Astrocyte (in vitro differentiated cells and primary cell): ENCODE results near the gene NDUFV1. TPM values are rescaled to one million over a fixed set of nuclear protein-coding genes. Genes with fewer than 3 reads are reported as not detected.

Experiments used
- DNase-seq: peaks from one replicate; pipeline ENCODE4 v3.0.0-alpha.2; 2010; ENCODE audit warnings: low read depth
- FAIRE-seq: peaks from 2 replicates; lab custom pipeline; 2011; peaks lifted over from hg19 to GRCh38; lab: Jason Lieb, UNC
- H2AFZ ChIP-seq: 2 replicates; pipeline ENCODE4 v1.6.0; 2012; ENCODE audit warnings: low read depth, low read length, inconsistent platforms
- H3K27ac ChIP-seq: 2 replicates; pipeline ENCODE4 v1.5.1; 2011; ENCODE audit warnings: low read depth, low read length, inconsistent platforms
- H3K27me3 ChIP-seq: 2 replicates; pipeline ENCODE4 v1.6.0; 2011; ENCODE audit warnings: low read length, inconsistent platforms; ENCODE audit not compliant: insufficient read depth
- H3K36me3 ChIP-seq: 2 replicates; pipeline ENCODE4 v1.5.1; 2011; ENCODE audit warnings: low read length, inconsistent platforms; ENCODE audit not compliant: insufficient read depth
- H3K4me1 ChIP-seq: 2 replicates; pipeline ENCODE4 v1.5.1; 2011; ENCODE audit warnings: low read length, inconsistent platforms; ENCODE audit not compliant: insufficient read depth
- H3K4me2 ChIP-seq: 2 replicates; pipeline ENCODE4 v1.6.0; 2012; ENCODE audit warnings: low read length, inconsistent platforms
- H3K4me3 ChIP-seq: 2 replicates; pipeline ENCODE4 v1.5.1; 2011; ENCODE audit warnings: low read depth, mild to moderate bottlenecking, low read length, inconsistent platforms; ENCODE audit not compliant: insufficient read depth
- H3K79me2 ChIP-seq: 2 replicates; pipeline ENCODE4 v1.6.0; 2012; ENCODE audit warnings: mild to moderate bottlenecking, low read length, inconsistent platforms; ENCODE audit not compliant: insufficient read depth
- H3K9ac ChIP-seq: 2 replicates; pipeline ENCODE4 v1.6.0; 2012; ENCODE audit warnings: mild to moderate bottlenecking, low read length, inconsistent platforms
- H3K9me3 ChIP-seq: 2 replicates; pipeline ENCODE4 v1.5.1; 2012; ENCODE audit warnings: low read depth, mild to moderate bottlenecking, low read length, inconsistent platforms; ENCODE audit not compliant: insufficient read depth
- H4K20me1 ChIP-seq: 2 replicates; pipeline ENCODE4 v1.6.0; 2012; ENCODE audit warnings: low read length, inconsistent platforms; ENCODE audit not compliant: insufficient read depth
- H3K27ac Mint-ChIP-seq: one replicate; pipeline ENCODE4 v1.8.0; 2021; ENCODE audit warnings: mild to moderate bottlenecking, mixed read lengths; ENCODE audit not compliant: unreplicated experiment
- H3K27me3 Mint-ChIP-seq: one replicate; pipeline ENCODE4 v1.8.0; 2021; ENCODE audit warnings: low read depth, mixed read lengths; ENCODE audit not compliant: unreplicated experiment
- H3K36me3 Mint-ChIP-seq: one replicate; pipeline ENCODE4 v1.8.0; 2021; ENCODE audit warnings: low read depth, mixed read lengths; ENCODE audit not compliant: unreplicated experiment
- H3K4me1 Mint-ChIP-seq: one replicate; pipeline ENCODE4 v1.8.0; 2021; ENCODE audit warnings: low read depth, mixed read lengths; ENCODE audit not compliant: unreplicated experiment
- H3K4me3 Mint-ChIP-seq: one replicate; pipeline ENCODE4 v1.8.0; 2021; ENCODE audit warnings: mild to moderate bottlenecking, moderate library complexity, mixed read lengths; ENCODE audit not compliant: unreplicated experiment
- H3K9me3 Mint-ChIP-seq: one replicate; pipeline ENCODE4 v1.8.0; 2021; ENCODE audit warnings: mild to moderate bottlenecking, mixed read lengths; ENCODE audit not compliant: unreplicated experiment
- EZH2 ChIP-seq: IDR thresholded peaks from 2 replicates; pipeline ENCODE4 v1.6.1; 2012; ENCODE audit warnings: mild to moderate bottlenecking, low read length, inconsistent platforms; ENCODE audit not compliant: insufficient read depth
- total RNA-seq: library from RNA; stranded (reverse); gene quantifications from 2 replicates; pipeline ENCODE4 v1.2.1, GENCODE V29; 2021
- TF ChIP-seq, protein P1 (sequence below): IDR thresholded peaks from 2 replicates; pipeline ENCODE4 v1.5.1; 2011; ENCODE audit warnings: low read depth, mild to moderate bottlenecking, inconsistent platforms, low read length, moderate library complexity; ENCODE audit not compliant: insufficient read depth

NDUFV1 gene
- total RNA-seq, 1 donor from 2014 or later, result 117 TPM

DNA sequence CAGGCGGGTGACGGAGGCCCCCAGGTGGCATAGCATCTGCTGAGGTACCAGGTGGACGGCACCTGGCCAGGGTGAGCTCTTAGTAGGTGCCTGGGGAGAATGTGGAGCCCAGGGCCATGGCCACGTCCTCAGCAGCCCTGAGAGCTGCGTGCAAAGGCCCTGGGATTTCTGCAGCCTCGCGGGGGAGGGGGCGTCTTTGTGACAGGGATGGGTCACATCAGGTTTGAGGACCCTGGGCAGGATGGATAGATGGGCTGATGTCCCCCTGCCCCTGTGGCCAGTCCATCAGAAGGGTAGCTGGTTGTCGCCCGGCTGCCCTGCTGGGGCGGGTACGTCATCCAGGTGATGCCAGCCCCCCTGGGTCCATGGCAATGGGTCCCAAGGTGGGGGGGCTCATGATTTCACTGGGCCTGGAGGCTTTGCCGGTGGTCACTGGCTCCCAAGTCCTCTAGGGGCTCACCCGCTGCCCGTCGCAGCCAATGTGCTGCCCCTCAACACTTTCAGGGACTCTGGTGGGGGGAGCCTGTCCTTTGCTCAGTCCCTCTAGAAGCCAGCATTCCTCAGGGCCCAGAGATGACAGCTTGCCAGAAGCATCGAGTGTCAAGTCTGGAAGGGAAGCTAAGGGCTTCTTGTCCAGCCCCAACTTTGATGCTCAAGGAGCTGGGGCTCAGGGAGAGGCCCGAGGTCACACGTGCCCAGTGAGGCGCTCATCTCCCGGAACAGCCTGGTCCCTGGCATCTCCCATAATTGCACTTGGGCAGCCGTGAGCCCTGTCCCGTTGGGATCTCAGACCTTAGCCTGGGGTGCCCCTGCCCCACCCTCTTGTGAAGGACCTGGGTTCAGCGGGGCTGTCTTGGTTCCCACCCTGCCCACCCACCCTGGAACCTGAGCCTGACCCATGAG is 32.0 kb downstream of the NDUFV1 start:
- Histone ChIP-seq H4K20me1 (no peaks in the 10 kb centered on the region), H3K27me3 (peaks cover 2% of the 10 kb centered on the region), H3K4me2 (no peak overlapping the region), H3K4me1 (no peaks in the 10 kb centered on the region), H3K9ac (no peak overlapping the region), H3K36me3 (no peaks in the 10 kb centered on the region), H3K9me3 (no peaks in the 10 kb centered on the region), H3K79me2 (no peaks in the 10 kb centered on the region), H2AFZ (no peak overlapping the region), H3K27ac (no peak overlapping the region), H3K4me3 (no peak overlapping the region)
- Mint-ChIP-seq H3K9me3 (peaks cover 6% of the 10 kb centered on the region), H3K27me3 (peaks cover 23% of the 10 kb centered on the region), H3K27ac (no peak overlapping the region), H3K4me1 (no peaks in the 10 kb centered on the region), H3K36me3 (no peaks in the 10 kb centered on the region), H3K4me3 (no peak overlapping the region)
- FAIRE-seq (no peak), DNase-seq (no peak)
- no peak for TF ChIP-seq EZH2
- TF ChIP-seq, protein P1, sequence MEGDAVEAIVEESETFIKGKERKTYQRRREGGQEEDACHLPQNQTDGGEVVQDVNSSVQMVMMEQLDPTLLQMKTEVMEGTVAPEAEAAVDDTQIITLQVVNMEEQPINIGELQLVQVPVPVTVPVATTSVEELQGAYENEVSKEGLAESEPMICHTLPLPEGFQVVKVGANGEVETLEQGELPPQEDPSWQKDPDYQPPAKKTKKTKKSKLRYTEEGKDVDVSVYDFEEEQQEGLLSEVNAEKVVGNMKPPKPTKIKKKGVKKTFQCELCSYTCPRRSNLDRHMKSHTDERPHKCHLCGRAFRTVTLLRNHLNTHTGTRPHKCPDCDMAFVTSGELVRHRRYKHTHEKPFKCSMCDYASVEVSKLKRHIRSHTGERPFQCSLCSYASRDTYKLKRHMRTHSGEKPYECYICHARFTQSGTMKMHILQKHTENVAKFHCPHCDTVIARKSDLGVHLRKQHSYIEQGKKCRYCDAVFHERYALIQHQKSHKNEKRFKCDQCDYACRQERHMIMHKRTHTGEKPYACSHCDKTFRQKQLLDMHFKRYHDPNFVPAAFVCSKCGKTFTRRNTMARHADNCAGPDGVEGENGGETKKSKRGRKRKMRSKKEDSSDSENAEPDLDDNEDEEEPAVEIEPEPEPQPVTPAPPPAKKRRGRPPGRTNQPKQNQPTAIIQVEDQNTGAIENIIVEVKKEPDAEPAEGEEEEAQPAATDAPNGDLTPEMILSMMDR, result no peak

DNA sequence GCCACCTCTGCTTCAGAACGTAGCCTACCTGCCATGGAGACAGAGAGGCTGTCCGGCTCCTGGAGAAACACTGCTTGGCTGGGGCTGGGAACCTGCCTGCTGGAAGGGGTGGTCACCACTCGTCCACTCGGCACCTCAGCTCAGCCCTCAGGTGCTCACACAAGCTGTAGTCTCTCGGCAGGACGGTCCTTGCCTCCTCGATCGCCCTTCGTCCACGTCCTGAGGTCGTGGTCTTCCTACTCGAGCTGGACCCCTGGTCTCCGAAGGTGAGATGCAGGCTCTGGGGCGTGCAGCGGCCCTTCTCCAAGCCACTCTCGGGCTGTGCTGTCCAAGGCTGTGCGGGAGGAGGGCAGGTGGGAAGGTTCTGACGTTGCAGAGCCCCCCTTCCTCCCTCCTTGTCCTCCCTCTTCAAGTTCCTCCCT is 32.7 kb downstream of the NDUFV1 start, which contains the start of gene TBX10:
Gene TBX10, minus strand, starts transcription at position 326 of the 422 bp plus-strand sequence. Its CDS starts 291 bp downstream, at position 35.
- TF ChIP-seq, protein P1, result no peak
- no peak for TF ChIP-seq EZH2
- Mint-ChIP-seq H3K36me3 (no peaks in the 10 kb centered on the region), H3K4me3 (no peak within 1 kb of the TSS), H3K9me3 (peaks cover 8% of the 10 kb centered on the region), H3K27ac (no peak within 1 kb of the TSS), H3K27me3 (peaks cover 23% of the 10 kb centered on the region), H3K4me1 (no peaks in the 10 kb centered on the region)
- Histone ChIP-seq H3K9me3 (no peaks in the 10 kb centered on the region), H2AFZ (no peak within 1 kb of the TSS), H3K79me2 (no peaks in the 10 kb centered on the region), H3K27ac (no peak within 1 kb of the TSS), H3K4me3 (no peak within 1 kb of the TSS), H3K9ac (no peak within 1 kb of the TSS), H3K36me3 (no peaks in the 10 kb centered on the region), H4K20me1 (no peaks in the 10 kb centered on the region), H3K4me1 (no peaks in the 10 kb centered on the region), H3K27me3 (peaks cover 2% of the 10 kb centered on the region), H3K4me2 (no peak within 1 kb of the TSS)
- FAIRE-seq (no peak), DNase-seq (no peak)
